GOT3 (cell line): ENCODE data around the gene SUPT20HL1.

Experiments used
- DNase-seq: peaks from one replicate; lab custom pipeline; 2025; ENCODE audit warnings: mixed read lengths; lab: John Stamatoyannopoulos, UW

SUPT20HL1 gene

DNA sequence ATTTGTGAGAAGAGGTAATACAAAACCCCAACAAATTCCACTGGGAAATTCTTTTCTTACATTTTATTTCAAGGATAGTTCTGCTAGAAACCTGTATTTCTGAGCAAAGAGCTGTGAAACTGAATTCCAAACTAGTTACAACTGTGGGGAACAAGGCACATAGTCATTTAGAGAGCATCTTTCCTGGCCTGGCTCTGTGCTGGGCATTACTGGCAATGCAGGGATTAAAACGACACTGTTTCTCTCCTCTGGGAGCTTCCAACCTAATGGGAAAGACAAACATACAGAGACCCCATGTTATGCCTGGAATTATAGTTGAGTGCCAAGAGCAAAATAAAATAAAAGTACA lies 36.5 kb downstream of the SUPT20HL1 start:
- DNase-seq: no peak

- DNase-seq: no peak
Observed at GRCh38 chrX:24398766-24399165, 38.3 kb downstream of the SUPT20HL1 start.

GRCh38 chrX:24399550-24399949 lies 39.1 kb downstream of the SUPT20HL1 start:
- DNase-seq: no peak

GRCh38 chrX:24405959-24406358 lies 45.5 kb downstream of the SUPT20HL1 start:
- DNase-seq: no peak
